Kidney (tissue), 14 donors: Measurements from ENCODE around the gene MYH6. TPM values are rescaled to one million over a fixed set of nuclear protein-coding genes. Genes with fewer than 3 reads are reported as not detected.

Source experiments
- DNase-seq, 5 donors: peaks; one replicate each; pipeline ENCODE4 v3.0.0-alpha.2; 2013 to 2020
- FAIRE-seq: peaks from 2 replicates; lab custom pipeline; 2012; peaks lifted over from hg19 to GRCh38; lab: Jason Lieb, UNC
- H3K27ac ChIP-seq, 2 donors: one replicate each; pipeline ENCODE4 v1.7.0; 2013; ENCODE audit warnings: low read depth in 2 of 2, low read length in 2 of 2, inconsistent platforms in 1 of 2
- H3K27me3 ChIP-seq: one replicate; pipeline ENCODE4 v1.7.1; 2013; ENCODE audit warnings: low read length, inconsistent platforms; ENCODE audit not compliant: control insufficient read depth, insufficient read depth
- H3K36me3 ChIP-seq, 3 donors: one replicate each; pipeline versions ENCODE4 v1.7.0 to v1.7.1; 2013; ENCODE audit warnings: low read length in 3 of 3, control low read depth in 1 of 3, inconsistent platforms in 1 of 3; ENCODE audit not compliant: insufficient read depth in 3 of 3, control insufficient read depth in 2 of 3
- H3K4me1 ChIP-seq, 3 donors: one replicate each; pipeline versions ENCODE4 v1.7.0 to v1.7.1; 2013; ENCODE audit warnings: low read length in 3 of 3, inconsistent platforms in 1 of 3, low read depth in 1 of 3; ENCODE audit not compliant: control insufficient read depth in 2 of 3, insufficient read depth in 2 of 3
- H3K4me3 ChIP-seq, 3 donors: one replicate each; pipeline versions ENCODE4 v1.7.0 to v1.8.1; 2013; ENCODE audit warnings: low read length in 3 of 3, control low read depth in 1 of 3, inconsistent platforms in 1 of 3
- H3K9ac ChIP-seq, 3 donors: one replicate each; pipeline versions ENCODE4 v1.7.0 to v1.7.1; 2013; ENCODE audit warnings: low read length in 3 of 3, control low read depth in 1 of 3, inconsistent platforms in 1 of 3
- H3K9me3 ChIP-seq, 3 donors: one replicate each; pipeline versions ENCODE4 v1.7.0 to v1.7.1; 2013; ENCODE audit warnings: low read length in 3 of 3, control low read depth in 1 of 3, inconsistent platforms in 1 of 3; ENCODE audit not compliant: control insufficient read depth in 2 of 3, insufficient read depth in 1 of 3
- intact Hi-C: fragments of 100-400 bp; cut with DNase I; formaldehyde crosslinking; loops from one replicate; pipeline ENCODE4 v1.11.1; 2022
- polyA plus RNA-seq: library from polyadenylated mRNA; stranded (reverse); fragments of 350-450 nt; fragmentation: Illumina TruSeq; extraction: RNeasy Lipid Tissue Mini Kit (QIAGEN cat#74804); gene quantifications from one replicate; pipeline ENCODE4 v1.2.3, GENCODE V29; 2014; ENCODE audit warnings: low read depth, low replicate concordance; ENCODE audit not compliant: insufficient read depth
- total RNA-seq: library from RNA; stranded (reverse); fragmentation: NEBNext Ultra II Directional; extraction: Animal tissue kit (Norgen Biotek cat#: 25700); gene quantifications from one replicate; pipeline ENCODE4 v1.2.1, GENCODE V29; 2021
- TF ChIP-seq, protein P1 (sequence below): IDR thresholded peaks from 3 replicates; pipeline ENCODE4 v1.5.1; 2012; ENCODE audit warnings: mild to moderate bottlenecking, moderate library complexity, borderline replicate concordance; ENCODE audit not compliant: insufficient read depth; ENCODE audit errors: extremely low read depth
- donor health status: control.
- donor health status: control.
- donor health status: control.
- donor health status: control.
- donor health status: control.
- donor health status: DM: yes; HTN: yes; CAD: no.
- donor health status: Normal renal cell carcinoma (clear cell type).

MYH6 gene
- total and polyA plus RNA-seq, 2 donors from 2014 or later, result 0.03 to 0.13 TPM

DNA sequence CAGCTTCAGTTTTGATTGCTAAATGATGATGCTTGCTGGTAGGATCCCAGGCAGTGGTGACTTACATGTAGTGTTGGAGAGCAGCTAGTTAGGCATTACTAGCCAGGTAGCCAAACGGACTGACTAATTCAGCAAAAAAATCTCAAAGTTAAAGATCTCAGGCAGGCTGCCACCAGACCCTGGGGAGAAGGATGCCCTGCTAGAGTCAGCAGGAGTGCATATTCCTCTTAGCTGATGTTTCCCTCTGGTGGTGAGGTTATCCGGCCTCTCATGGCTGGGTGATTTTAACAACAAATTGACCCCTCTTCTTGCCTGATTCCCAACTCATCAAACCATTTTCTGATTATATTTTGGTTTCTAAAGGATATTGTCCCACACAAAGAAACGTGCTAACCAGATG is 45.9 kb downstream of the MYH6 start:
- FAIRE-seq, result no peak
- peaks cover 0 to 5% (median 3%) of the 10 kb centered on the region in 3 donors for H3K4me1 ChIP-seq
- H3K27me3 ChIP-seq, result no peaks in the 10 kb centered on the region
- H3K9me3 ChIP-seq, result no peaks in the 10 kb centered on the region
- TF ChIP-seq, protein P1, sequence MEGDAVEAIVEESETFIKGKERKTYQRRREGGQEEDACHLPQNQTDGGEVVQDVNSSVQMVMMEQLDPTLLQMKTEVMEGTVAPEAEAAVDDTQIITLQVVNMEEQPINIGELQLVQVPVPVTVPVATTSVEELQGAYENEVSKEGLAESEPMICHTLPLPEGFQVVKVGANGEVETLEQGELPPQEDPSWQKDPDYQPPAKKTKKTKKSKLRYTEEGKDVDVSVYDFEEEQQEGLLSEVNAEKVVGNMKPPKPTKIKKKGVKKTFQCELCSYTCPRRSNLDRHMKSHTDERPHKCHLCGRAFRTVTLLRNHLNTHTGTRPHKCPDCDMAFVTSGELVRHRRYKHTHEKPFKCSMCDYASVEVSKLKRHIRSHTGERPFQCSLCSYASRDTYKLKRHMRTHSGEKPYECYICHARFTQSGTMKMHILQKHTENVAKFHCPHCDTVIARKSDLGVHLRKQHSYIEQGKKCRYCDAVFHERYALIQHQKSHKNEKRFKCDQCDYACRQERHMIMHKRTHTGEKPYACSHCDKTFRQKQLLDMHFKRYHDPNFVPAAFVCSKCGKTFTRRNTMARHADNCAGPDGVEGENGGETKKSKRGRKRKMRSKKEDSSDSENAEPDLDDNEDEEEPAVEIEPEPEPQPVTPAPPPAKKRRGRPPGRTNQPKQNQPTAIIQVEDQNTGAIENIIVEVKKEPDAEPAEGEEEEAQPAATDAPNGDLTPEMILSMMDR, result no peak
- no peak overlapping the region for H3K9ac ChIP-seq
- peaks cover 0 to 2% (median 0%) of the 10 kb centered on the region in 3 donors for H3K36me3 ChIP-seq
- intact Hi-C loops, result no loop called here
- no peak overlapping the region for H3K27ac ChIP-seq
- peak in 2 of 5 donors; percentile 31 to 34 for DNase-seq
- no peak overlapping the region for H3K4me3 ChIP-seq

DNA sequence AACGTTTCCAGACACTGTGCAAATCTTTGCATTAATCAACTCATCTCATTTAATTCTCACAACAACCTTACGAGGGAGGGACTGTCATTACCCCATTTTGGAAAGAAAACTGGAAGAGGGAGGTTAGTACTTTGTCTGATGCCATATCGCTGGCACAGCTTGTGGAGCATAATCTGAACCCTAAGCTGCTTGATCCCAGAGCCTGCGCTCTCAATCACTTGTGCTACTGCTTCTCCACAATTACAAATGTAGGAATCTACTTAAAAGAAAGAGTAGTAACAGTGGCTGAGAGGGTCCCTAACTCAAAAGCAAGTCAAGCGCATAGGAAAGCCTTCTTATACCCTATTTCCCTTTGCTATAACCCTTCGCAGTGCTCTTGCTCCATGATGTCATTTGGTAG is 46.3 kb downstream of the MYH6 start:
- DNase-seq, result no peak
- peaks cover 0 to 5% (median 3%) of the 10 kb centered on the region in 3 donors for H3K4me1 ChIP-seq
- no peaks in the 10 kb centered on the region for H3K9me3 ChIP-seq
- H3K36me3 ChIP-seq, result peaks cover 0 to 2% (median 0%) of the 10 kb centered on the region in 3 donors
- H3K9ac ChIP-seq, result no peak overlapping the region
- TF ChIP-seq, protein P1, result no peak
- H3K27me3 ChIP-seq, result no peaks in the 10 kb centered on the region
- intact Hi-C loops, result no loop called here
- H3K4me3 ChIP-seq, result no peak overlapping the region
- no peak overlapping the region for H3K27ac ChIP-seq
- no peak for FAIRE-seq

DNA sequence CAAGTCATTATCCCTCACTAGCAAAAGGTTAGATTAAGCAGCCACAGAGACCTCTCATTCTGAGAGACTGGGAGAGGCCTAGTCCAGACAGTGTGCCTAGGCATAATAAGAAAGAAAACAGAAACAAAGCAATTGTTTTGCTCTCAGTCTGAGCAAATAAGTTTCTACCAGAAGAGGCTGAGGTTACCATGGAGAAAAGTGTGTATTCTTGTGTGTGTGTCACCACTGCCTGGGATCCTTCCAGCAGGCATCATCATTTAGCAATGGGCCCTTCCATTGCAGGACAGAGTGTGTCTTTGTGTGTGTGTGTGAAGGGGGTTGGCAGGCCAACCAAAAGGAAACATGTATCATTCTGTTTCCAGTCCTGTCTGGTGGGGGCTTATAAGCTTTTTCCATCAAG is 46.8 kb downstream of the MYH6 start:
- peaks cover 0 to 5% (median 3%) of the 10 kb centered on the region in 3 donors for H3K4me1 ChIP-seq
- peaks cover 0 to 2% (median 0%) of the 10 kb centered on the region in 3 donors for H3K36me3 ChIP-seq
- no peaks in the 10 kb centered on the region for H3K27me3 ChIP-seq
- TF ChIP-seq, protein P1, result no peak
- H3K9ac ChIP-seq, result no peak overlapping the region
- H3K27ac ChIP-seq, result no peak overlapping the region
- intact Hi-C loops, result no loop called here
- no peaks in the 10 kb centered on the region for H3K9me3 ChIP-seq
- DNase-seq, result peak in 1 of 5 donors; percentile 28
- no peak overlapping the region for H3K4me3 ChIP-seq
- FAIRE-seq, result no peak

DNA sequence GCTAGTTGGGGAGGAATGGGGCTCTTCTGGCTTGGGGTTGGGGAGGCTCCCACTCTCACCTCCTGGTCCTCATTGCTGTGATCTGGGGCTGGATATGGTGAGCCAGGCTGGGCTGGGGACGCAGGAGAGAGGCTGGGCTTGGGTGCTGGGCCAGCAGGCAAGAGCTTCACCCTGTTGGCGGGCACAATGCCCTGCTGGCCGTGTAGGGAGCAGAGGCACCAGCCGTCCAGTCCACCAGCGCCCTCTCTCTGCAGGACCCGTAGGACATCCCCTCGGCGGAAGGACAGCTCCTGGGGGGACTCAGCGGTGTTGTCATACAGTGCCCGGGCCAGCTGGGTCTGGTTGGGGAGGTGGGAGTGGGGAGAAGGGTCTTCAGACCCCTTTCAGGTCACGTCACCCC is 47.6 kb downstream of the MYH6 start:
- Histone ChIP-seq H3K4me1 (peaks cover 0 to 5% (median 3%) of the 10 kb centered on the region in 3 donors), H3K27ac (no peak overlapping the region), H3K27me3 (no peaks in the 10 kb centered on the region), H3K9me3 (no peaks in the 10 kb centered on the region), H3K4me3 (no peak overlapping the region), H3K9ac (no peak overlapping the region), H3K36me3 (peaks cover 0 to 2% (median 0%) of the 10 kb centered on the region in 3 donors)
- TF ChIP-seq, protein P1, result no peak
- intact Hi-C loops, result no loop called here
- no peak for FAIRE-seq
- DNase-seq, result peak in 1 of 5 donors; percentile 30
